GM18870 (cell line): ENCODE data around the gene EXOSC10.
"Not testable (repeated sequence)": the region's sequence is repeated elsewhere in the genome, so short reads cannot be mapped to it uniquely, and the experiment has no call there.

Experiments used
- ATAC-seq: cut with Tn5 transposase; IDR thresholded peaks from one replicate; pipeline ENCODE4 v1.9.1; 2021; ENCODE audit warnings: moderate library complexity; ENCODE audit not compliant: unreplicated experiment

EXOSC10 gene

DNA sequence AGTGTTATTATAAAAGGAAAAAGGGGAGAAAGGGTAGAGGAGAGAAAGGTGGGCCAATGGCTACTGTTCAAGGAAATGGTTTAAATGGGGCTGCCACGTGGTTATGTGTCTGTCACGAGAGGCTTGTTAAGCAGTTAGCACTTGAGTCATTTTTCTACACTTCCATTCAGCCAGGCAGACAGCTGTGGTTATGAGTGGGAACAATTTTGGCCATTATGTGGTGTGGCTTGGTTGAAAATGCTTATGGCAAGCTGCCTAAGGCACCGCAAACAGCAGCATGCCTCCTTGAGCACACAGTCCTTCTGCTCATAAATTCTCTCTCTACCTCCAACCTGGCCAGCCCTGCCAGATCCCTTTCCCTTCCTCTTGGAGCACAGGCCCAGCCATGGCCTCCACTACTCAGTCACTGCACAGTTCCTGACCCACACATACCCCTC, 36.7 kb downstream of the EXOSC10 start:
- peak; percentile 62 for ATAC-seq

DNA sequence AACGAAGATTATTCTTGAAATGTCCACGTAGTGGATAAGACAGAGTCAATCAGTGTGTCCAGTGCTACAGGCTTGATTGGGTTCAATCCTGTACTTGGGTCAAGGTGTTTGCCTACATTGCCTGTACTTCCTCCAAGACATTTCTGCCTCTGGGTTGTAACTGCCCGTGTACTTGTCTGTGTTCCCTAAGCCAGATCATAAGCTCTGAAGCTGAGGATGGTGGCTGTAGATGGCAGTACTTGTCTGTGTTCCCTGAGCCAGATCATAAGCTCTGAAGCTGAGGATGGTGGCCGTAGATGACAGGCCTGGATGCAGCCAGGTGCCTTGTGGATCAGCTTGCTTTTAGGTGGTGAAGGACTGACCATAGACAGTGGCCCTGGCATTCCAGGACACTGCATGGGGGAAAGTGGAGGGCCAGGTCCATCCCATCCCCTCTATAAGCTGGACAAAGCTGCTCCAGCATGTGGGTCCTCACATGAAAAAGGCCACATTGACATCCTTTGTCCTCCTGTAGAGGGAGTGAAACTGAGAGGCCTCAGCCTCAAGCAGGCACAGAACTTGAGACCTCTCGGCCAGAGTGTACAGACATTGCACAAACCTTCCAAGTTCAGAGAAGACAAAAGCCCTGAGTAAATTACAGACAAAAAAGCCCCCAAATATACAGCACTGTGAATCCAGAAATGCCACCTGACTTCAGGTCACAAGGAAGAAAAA, 37.9 kb downstream of the EXOSC10 start:
- no peak for ATAC-seq

DNA sequence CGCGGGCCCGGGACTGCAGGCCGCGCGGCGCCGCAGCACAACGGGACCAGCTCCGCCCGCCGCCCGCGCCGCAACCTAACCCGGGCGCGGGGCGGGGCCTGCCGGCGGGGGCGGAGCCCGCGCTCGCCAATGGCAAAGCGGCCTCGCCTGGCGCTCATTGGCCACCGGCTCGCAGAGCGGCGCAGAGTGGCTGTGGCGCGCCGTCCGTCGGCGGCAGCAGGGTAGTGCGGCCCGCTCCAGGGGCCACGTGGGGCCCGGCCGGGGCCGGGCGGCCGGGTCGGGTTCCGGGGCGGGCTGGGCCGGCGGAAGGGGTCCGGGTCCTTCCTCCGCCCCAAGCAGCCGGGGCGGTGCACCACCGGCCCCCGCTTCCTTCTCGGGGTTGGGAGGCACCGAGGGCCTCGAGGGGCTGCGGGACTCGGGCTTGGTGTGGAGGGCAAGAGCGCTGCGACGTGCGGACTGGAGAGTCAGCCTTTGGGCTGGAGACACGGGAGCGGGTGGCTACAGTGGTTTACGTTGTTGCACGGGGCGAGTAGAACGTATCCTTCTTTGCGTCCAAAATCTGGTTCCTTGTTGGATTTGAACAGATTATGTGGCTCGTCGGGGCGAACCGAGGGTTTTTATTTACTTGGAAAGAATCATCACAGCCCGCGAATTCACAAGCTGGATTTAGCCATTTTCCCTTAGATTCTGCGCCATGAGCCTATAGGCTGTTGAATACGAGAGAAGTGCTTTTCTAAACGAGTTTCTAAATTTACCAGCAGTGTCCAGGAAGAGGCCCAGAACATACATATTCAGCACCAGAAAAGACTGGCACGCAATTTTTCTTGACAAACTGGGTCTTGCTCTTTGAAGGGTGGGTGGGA, 39.5 kb downstream of the EXOSC10 start, which contains the start of gene SRM:
TSS of gene SRM (minus strand) at position 51 of the 863 bp plus-strand sequence. CDS start 75 bp downstream, outside the sequence.
- ATAC-seq = no peak

DNA sequence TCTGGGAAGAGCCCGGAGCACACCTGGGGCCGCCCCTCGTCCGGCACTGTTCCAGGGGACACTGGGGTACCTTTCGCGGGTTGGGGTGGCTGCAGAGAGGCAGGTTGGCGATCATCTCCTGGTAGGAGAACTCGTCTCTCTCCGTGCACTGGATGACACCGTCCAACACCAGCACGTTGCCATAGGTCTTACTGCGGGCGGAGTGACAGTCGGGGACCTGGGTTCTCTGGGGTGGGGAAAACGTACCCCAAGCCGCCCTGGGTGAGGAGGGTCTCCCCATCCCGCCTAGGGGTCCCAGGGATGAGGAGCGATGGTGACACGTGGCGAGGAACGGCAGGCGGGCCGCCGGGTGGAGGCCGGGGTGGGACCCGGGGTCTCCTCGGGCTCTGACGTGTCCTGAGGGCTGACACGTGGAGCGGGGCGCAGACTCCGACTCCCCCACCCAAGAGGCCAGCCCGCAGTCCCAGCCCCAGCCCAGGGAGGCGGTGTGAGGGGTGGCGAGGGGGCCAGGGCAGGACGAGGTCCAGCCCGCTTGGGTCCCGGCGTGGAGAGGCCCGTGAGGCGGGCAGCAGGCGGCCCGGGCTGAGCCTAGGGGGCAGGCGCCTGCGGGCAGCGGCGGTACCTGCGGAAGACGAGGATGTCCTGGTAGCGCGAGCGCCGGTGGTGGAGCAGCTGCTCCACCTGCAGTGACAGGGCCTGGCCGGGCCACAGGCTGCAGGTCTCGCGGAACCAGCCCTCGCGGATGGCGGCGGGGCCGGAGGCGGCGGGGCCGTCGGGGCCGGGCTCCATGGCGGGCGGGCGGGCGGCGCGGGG, 40.3 kb downstream of the EXOSC10 start:
- no peak for ATAC-seq

DNA sequence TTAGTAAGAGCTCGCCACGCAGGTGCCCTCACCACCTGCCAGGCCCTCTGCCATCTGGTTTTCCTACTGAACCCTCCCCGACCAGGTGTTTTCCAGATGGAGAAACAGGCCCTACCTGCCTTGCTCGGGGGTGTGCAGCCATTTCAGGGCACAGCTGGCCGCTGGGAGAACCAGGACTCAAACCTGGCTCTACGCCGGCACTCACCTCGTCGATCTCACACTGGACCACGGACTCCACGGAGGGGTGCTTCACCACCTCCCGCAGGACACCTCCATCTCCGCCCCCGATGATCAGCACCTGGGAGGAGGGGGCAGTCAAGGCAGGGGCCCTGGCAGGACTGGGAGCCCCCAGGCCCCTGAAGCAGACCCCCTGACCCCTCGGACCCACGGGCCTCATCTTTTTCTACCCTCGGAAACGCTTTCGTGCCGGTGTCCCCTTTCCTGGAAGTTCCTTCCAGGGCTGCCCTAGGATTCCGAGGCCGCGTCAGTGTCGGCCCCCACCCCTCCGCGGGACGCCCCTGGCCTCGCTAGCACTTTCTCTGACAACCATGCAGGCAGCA, 41.0 kb downstream of the EXOSC10 start:
- no peak for ATAC-seq

DNA sequence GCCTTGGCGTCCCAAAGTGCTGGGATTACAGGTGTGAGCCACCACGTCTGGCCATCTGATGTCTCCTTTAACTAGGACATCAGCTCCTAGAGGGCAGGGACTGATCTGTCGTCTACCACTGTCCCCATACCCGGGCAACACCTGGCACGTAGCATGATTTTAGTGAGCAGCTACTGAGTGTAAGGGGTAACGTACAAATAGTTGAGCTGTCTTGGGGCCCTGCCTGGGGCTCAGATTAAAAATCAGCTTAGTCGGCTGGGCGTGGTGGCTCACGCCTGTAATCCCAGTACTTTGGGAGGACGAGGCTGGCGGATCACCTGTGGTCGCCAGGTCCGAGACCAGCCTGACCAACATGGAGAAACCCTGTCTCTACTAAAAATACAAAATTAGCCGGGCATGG, 41.6 kb downstream of the EXOSC10 start:
- no peak for ATAC-seq

DNA sequence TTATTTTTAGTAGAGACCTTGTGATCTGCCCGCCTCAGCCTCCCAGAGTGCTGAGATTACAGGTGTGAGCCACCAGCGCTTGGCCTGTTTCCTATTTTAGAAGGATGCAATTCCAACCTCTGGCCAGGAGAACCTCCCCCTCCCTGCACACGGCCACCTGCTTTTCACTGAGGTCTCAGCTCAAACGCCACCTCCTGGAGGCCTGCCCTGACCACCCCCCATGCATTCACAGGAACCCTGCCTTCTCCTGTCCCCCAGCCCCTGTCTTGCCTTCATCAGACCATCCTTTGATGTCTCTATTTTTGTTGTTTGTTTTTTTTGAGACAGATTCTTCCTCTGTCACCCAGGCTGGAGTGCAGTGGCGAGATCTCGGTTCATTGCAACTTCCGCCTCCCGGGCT, 42.2 kb downstream of the EXOSC10 start:
- no peak for ATAC-seq

DNA sequence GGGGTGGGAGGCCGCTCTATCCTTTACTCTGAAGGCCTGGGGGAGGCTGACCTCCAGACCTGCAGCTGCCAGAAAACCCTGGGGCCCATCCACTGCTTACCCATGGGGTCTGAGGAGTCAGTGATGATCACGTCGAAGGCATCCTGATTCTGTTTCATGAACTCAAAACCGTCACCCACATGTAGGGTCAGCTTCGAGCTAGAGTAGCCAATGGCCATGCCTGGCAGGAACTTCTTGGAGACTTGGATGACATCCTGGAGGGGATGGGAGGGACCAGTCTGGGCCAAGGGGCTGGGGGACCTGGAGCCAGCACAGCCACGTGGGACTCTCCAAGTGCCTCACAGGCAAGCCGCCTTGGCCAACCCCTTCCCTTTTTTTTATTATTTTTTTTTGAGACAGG, 43.2 kb downstream of the EXOSC10 start:
- no peak for ATAC-seq

DNA sequence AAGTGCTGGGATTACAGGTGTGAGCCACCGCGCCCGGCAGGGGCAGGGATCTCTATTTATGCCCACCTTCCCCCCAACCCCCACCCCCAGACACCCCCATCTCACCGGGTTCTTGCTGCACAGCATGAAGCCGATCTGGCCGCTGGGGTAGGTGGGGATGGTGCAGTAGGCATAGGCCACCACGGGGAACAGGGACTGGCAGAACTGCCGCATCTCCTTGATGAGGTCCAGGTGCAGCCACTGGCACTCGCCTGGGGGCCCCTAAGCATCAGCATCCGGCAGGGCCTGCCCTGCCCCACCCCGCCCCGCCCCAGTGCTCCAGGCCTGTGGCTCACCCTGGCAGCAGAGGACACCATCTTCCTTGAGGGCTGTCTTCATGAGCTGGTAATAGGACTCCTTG, 44.0 kb downstream of the EXOSC10 start:
- no peak for ATAC-seq

DNA sequence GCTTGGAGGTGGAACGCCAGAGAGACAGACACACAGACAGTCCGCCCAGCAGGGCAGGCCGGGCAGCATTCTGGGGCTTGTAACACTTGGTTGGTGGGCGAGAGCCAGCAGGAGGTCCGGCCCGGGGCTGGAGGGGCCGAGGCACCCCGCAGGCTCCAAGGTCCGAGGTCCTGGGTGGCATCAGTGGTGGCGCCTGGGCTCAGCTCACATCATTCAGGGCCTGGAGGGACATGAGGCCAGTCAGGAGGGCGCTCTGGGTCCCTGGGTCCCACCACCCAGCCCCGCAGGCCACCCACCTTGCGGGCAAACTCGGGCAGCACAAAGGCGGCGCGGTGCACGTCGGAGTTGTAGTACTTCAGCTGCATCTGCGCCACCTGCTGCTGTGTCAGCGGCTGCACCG, 45.0 kb downstream of the EXOSC10 start:
- no peak for ATAC-seq

DNA sequence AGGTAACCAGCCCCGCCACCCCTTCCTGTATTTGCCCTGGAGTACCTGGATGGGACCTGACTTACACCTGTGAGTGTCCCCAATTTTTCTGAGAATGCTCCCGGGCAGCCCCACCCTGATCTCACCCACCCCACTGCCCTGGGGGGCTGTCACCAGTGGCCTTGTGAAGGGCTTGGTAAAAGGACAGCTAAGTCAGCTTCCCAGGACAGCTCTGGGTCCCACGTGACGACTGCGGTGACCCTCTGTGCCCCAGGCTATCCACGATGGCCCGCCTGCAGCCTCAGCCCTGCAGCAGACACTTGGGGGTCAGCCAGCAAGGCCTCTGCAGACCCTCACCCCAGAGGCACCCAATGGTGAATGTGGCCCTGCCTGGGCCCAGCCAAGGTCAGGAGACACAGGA, 45.5 kb downstream of the EXOSC10 start:
- no peak for ATAC-seq

DNA sequence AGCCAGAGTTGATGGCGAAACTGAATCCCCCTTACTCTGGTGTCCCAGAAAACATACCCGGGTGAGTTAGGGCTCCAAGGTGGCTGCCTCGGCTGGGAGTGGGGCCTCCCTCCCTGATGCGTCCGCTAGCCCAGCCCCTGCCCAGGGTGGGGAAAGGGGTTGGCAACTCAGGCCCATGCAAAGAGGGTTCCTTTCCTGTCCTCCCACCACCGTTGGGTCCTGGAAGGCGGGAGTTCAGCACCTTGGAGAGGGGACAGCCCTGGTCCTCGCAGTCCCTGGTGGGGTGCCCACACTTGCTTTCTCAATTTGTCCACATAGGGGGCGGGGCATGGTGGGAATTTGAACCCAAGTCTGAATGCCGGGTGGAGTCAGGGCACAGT, 45.9 kb downstream of the EXOSC10 start:
- ATAC-seq = no peak

DNA sequence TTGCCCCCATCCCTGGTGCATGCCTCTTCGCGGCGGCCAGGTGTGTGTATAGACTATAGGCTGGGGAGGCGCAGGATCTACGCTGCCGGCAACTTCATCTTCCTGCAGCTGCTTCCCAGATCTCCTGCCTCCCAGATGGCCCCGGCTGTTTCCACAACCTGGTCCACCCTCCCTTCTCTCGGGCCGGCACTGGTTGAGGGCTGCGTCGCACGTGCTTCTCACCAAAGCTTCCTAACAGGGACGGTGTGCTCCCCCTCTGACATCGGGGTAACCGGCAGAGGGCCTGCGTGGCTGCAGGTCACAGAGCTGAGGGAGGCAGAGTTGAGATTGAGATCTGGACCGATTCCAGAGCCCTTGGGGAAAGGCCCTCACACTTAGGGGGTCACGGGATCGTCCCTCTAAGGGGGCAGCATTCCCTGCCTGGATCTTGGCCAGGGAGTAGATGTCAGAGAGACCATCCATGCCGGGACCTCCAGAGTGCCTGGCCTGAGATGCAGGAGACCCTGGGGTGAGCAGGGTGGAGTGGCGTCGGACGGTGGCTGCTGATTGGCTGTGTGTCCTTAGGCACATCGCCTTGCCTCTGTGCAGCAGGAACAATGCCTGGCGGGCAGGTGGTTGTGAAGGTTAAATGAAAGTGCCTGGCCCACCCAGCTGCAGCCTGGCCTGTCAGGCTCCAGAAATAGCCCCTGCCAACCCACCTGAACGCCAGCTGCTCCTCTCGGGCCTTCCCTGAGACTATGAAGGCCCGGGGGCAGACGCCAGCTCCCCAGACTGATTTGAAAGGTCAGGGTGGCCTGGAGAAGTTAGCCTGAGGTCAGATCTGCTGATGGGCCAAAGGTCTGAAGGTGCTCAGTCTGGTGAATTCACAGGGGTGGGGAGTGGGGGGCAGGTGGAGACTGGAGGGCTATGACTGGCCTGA, 46.6 kb downstream of the EXOSC10 start:
- no peak for ATAC-seq

DNA sequence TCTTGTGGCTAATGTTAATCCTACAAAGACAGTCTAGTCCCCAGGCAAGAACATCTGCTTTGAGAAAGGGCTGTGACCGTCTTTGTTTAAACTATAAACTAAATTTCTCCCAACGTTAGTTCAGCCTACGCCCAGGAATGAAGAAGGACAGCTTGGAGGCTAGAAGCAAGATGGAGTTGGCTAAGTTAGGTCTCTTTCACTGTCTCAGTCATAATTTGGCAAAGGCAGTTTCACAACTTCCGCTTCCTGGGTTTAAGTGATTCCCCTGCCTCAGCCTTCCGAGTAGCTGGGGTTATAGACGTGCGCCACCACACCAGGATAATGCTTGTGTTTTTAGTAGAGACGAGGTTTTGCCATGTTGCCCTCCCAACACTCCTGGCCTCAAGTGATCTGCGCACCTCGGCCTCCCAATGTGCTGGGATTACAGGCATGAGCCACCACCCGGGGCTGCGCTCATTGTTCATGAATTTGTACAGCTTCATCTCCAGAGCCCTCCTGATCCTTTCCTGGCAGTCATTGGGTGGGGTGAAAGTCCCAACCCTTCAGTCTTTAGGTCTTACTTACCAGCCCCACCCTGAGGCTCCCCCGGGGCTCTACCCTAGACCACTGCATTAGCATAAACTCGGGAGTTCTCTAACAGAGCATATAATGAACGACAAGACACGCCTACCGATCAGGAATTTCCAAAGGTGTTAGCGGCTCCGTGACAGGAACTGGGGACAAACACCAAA, 47.7 kb downstream of the EXOSC10 start:
- ATAC-seq = no peak

DNA sequence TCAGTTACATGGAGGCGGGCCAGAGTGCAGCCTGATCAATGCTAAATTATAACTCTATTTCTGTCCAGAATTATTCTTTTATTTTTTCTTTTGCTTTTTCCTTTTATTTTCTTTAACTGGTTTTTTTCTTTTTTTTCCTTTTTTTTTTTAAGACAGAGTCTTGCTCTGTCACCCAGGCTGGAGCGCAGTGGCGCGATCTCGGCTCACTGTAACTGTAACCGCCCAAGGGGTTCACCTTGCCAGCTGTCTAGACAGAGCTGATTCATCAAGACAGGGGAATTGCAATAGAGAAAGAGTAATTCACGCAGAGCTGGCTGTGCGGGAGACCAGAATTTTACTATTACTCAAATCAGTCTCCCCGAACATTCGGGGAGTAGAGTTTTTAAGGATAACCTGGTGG, 48.5 kb downstream of the EXOSC10 start:
- not testable (repeated sequence) for ATAC-seq

DNA sequence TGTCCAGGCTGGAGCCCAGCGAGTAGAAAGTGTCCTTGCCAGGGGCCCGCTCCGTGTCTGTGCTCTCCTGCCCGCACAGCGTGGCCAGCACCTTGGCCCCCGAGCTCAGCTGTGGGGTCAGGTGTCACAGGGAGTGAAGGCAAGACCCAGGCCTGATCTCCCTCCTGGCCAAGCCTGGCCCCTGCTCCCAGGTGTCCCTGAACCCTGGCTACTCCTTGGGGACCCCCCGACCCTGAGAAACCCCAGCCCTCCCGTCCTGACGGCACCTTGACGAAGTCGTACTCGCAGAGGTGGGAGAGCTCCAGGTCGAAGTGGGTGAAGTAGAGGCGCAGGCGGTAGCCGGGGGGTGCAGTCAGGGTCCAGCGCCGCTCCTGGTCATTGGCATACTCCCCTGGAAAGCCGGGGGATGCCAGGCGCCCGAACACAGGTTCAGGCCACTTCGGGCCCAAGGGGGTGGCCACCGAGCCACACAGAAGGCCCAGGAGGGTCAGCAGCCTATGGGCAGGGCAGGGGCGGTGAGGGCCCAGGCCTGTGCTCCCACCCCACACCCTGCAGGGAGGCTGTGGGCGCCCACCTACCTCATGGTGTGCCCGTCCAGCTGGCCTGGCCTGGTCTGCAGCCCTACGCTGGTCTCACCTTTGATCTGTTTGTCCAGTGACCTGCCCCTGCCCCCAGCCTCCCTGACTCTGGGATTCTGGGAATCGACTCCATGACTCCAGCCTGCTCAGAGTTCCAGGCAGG, 52.9 kb downstream of the EXOSC10 start, which contains the start of gene MASP2:
TSS of gene MASP2 (minus strand) at position 615 of the 741 bp plus-strand sequence. CDS start at position 583, 32 bp downstream.
- no peak for ATAC-seq

DNA sequence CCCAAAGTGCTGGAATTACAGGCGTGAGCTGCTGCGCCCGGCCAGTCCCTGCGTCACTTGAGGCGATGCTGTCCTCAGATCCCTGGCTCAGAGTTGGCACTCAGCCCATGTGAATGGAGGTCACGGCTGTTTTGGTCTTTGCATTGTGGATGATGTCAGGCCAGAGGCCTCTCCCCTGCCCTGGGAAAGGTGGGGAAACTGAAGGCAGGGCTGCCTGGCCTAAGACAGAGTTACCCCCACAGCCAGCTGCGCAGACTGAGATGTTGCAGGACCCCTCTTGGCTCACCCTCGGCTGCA, 53.5 kb downstream of the EXOSC10 start:
- no peak for ATAC-seq

DNA sequence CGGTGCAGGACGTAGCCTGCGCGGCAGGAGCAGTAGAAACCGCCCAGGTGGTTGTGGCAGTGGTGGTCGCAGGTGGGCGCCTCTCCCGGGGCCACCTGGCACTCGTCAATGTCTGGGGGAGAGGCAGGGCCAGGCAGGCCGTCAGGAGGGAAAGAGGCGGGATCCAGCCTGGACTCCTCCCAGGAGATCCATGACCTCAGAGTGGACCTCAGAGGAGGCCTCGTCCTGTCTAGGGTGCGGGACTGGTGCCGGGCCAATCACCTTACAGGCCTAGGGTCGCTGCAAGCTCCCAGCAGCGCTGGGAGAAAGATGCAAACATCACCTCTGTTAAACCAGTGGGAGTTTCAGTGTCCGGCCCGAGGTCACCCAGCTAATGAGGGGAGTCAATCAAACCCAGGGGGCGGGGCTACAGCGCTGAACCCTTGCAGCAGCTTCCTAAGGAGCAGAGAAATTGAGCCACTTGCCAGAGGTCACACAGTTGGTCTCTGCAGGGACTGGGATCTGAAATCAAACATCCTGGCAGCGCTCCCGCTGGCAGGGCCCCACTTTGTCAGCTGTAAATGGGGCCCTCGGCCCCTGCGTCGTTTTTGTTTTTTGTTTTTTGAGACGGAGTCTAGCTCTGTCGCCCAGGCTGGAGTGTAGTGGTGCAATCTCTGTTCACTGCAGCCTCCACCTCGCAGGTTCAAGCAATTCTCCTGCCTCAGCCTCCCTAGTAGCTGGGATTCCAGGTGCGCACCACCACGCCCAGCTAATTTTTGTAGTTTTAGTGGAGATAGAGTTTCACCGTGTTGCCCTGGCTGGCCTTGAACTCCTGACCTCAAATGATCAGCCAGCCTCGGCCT, 54.0 kb downstream of the EXOSC10 start:
- no peak for ATAC-seq
